GM12878 (cell line): ENCODE data around the gene ARHGAP26. TPM values are rescaled to one million over a fixed set of nuclear protein-coding genes. Genes with fewer than 3 reads are reported as not detected.

Experiments
- ATAC-seq: fragments of 200-7000 bp; cut with Tn5 transposase; 3 replicates; pipeline ENCODE4 v1.9.1; 2020; ENCODE audit warnings: mild to moderate bottlenecking, moderate library complexity
- BruUV-seq: library from RNA; stranded (reverse); fragments of 400-500 nt; replicated peaks from 2 replicates; lab custom pipeline; 2021; lab: Mats Ljungman, UMichigan
- CTCF ChIA-PET: fragments of 300-600 bp; sonication (Branson Sonifier 250); formaldehyde crosslinking; extraction: SDS; loops from one replicate; lab custom pipeline; 2021; ENCODE audit warnings: inconsistent platforms; lab: Yijun Ruan, JAX
- POLR2A ChIA-PET: fragments of 350-600 bp; formaldehyde crosslinking; extraction: SDS; loops from one replicate; lab custom pipeline; 2021; ENCODE audit warnings: inconsistent platforms; lab: Charles Lee
- RAD21 ChIA-PET: fragments of 300-600 bp; sonication (Branson Sonifier 250); formaldehyde crosslinking; loops from one replicate; lab custom pipeline; 2023; ENCODE audit warnings: antibody characterized with exemption; ENCODE audit not compliant: unreplicated experiment; lab: Charles Lee
- SMC1A ChIA-PET: fragments of 300-600 bp; sonication (Branson Sonifier 250); formaldehyde crosslinking; loops from one replicate; lab custom pipeline; 2023; ENCODE audit not compliant: unreplicated experiment, uncharacterized antibody; lab: Charles Lee
- DNase-seq: peaks from one replicate; pipeline ENCODE4 v3.0.0-alpha.2; 2011; ENCODE audit warnings: low read depth, low spot score
- FAIRE-seq: peaks from 3 replicates; lab custom pipeline; 2011; peaks lifted over from hg19 to GRCh38; lab: Jason Lieb, UNC
- H2AFZ ChIP-seq: 2 replicates; pipeline ENCODE4 v1.6.0; 2011; ENCODE audit warnings: low read depth, low read length, control low read depth; ENCODE audit not compliant: control insufficient read depth
- H3K27ac ChIP-seq: 2 replicates; pipeline ENCODE4 v1.5.1; 2011; ENCODE audit warnings: control low read depth; ENCODE audit not compliant: control insufficient read depth, insufficient read depth
- H3K27me3 ChIP-seq, 2 experiments: replicated peaks in 1 of 2; 2 replicates each; pipeline versions ENCODE4 v1.6.0 to v1.6.1; 2011; ENCODE audit warnings: low read length in 1 of 2; ENCODE audit not compliant: control insufficient read depth in 2 of 2, insufficient read depth in 2 of 2
- H3K36me3 ChIP-seq, 2 experiments: 2 replicates each; pipeline ENCODE4 v1.5.1; 2011; ENCODE audit warnings: low read length in 1 of 2; ENCODE audit not compliant: control insufficient read depth in 2 of 2, insufficient read depth in 2 of 2
- H3K4me1 ChIP-seq: 2 replicates; pipeline ENCODE4 v1.6.1; 2011; ENCODE audit warnings: mild to moderate bottlenecking, low read length, moderate library complexity, mixed read lengths; ENCODE audit not compliant: control insufficient read depth, insufficient read depth
- H3K4me2 ChIP-seq: 2 replicates; pipeline ENCODE4 v1.6.0; 2011; ENCODE audit warnings: control low read depth; ENCODE audit not compliant: control insufficient read depth, insufficient read depth
- H3K4me3 ChIP-seq: fragments of 200-600 bp; sonication (generic); 2 replicates; pipeline ENCODE4 v1.5.1; 2016
- H3K79me2 ChIP-seq: 2 replicates; pipeline ENCODE4 v1.6.0; 2011; ENCODE audit warnings: low read length; ENCODE audit not compliant: control insufficient read depth, insufficient read depth
- H3K9ac ChIP-seq: 2 replicates; pipeline ENCODE4 v1.8.0; 2011; ENCODE audit warnings: low read length, control low read depth, mixed read lengths; ENCODE audit not compliant: control insufficient read depth, insufficient read depth
- H3K9me3 ChIP-seq: replicated peaks from 3 replicates; pipeline ENCODE4 v1.5.1; 2011; ENCODE audit warnings: mild to moderate bottlenecking, low read length; ENCODE audit not compliant: control insufficient read depth, insufficient read depth
- H4K20me1 ChIP-seq: 2 replicates; pipeline ENCODE4 v1.6.0; 2011; ENCODE audit not compliant: control insufficient read depth, insufficient read depth
- BACH1 ChIP-seq: fragments of 450-650 bp; IDR thresholded peaks from 2 replicates; pipeline ENCODE4 v1.6.1; 2017; ENCODE audit warnings: mild to moderate bottlenecking, borderline replicate concordance
- CHD2 ChIP-seq: IDR thresholded peaks from 2 replicates; pipeline ENCODE4 v1.6.1; 2011; ENCODE audit warnings: low read depth, low read length, improper control_type of control experiment, borderline replicate concordance
- HDAC2 ChIP-seq: fragments of 200-600 bp; sonication (generic); IDR thresholded peaks from 2 replicates; pipeline ENCODE4 v1.6.1; 2017
- HDAC6 ChIP-seq: fragments of 200-600 bp; sonication (generic); IDR thresholded peaks from one replicate; pipeline ENCODE4 v1.8.0; 2017; ENCODE audit warnings: antibody characterized with exemption; ENCODE audit not compliant: unreplicated experiment
- HDGF ChIP-seq: fragments of 450-650 bp; IDR thresholded peaks from 2 replicates; pipeline ENCODE4 v1.6.1; 2016; ENCODE audit warnings: antibody characterized with exemption
- MEF2A ChIP-seq: IDR thresholded peaks from 2 replicates; pipeline ENCODE4 v1.6.1; 2011; ENCODE audit warnings: low read depth, mild to moderate bottlenecking, low read length, moderate library complexity; ENCODE audit not compliant: insufficient read depth
- MEF2B ChIP-seq: fragments of 450-650 bp; IDR thresholded peaks from 2 replicates; pipeline ENCODE4 v1.6.1; 2018; ENCODE audit warnings: mild to moderate bottlenecking, moderate library complexity; ENCODE audit not compliant: partially characterized antibody, poor library complexity, severe bottlenecking
- NBN ChIP-seq: fragments of 450-650 bp; IDR thresholded peaks from 2 replicates; pipeline ENCODE4 v1.6.1; 2016
- NFYA ChIP-seq: IDR thresholded peaks from 2 replicates; pipeline ENCODE4 v1.6.1; 2011; ENCODE audit warnings: low read depth, mild to moderate bottlenecking, low read length, improper control_type of control experiment, borderline replicate concordance
- PAX5 ChIP-seq: IDR thresholded peaks from 2 replicates; pipeline ENCODE4 v1.6.1; 2011; ENCODE audit warnings: low read depth, low read length, borderline replicate concordance
- PRDM15 ChIP-seq: fragments of 450-650 bp; formaldehyde crosslinking; IDR thresholded peaks from 2 replicates; pipeline ENCODE4 v1.4.0; 2020; ENCODE audit warnings: mild to moderate bottlenecking, moderate library complexity
- SMC3 ChIP-seq: IDR thresholded peaks from 2 replicates; pipeline ENCODE4 v1.6.1; 2011; ENCODE audit warnings: low read length, improper control_type of control experiment, borderline replicate concordance
- USF1 ChIP-seq: IDR thresholded peaks from 2 replicates; pipeline ENCODE4 v1.6.1; 2011; ENCODE audit warnings: borderline replicate concordance, low read depth, mild to moderate bottlenecking, moderate library complexity, mixed read lengths, low read length; ENCODE audit not compliant: insufficient read depth; ENCODE audit errors: extremely low read length
- WGBS: methylation state at CpG from one replicate; pipeline ENCODE4 v1.1.6; 2016; ENCODE audit warnings: low lambda C conversion rate; ENCODE audit not compliant: insufficient replicate concordance, insufficient coverage; ENCODE audit errors: missing lambda C conversion rate; 5-methylcytosine and 5-hydroxymethylcytosine counted together
- in situ Hi-C: fragments of 300-500 bp; cut with MboI; formaldehyde crosslinking; loops from 9 replicates; pipeline ENCODE4 v1.14.3; 2018; ENCODE audit warnings: mixed read lengths
- intact Hi-C: fragments of 100-400 bp; cut with micrococcal nuclease; formaldehyde crosslinking; loops from one replicate; pipeline ENCODE4 v1.14.2; 2022; ENCODE audit not compliant: unreplicated experiment
- polyA plus RNA-seq, 11 experiments: library from polyadenylated mRNA; depleted of rRNA in 4 of 11; unstranded in 6 of 11; stranded (reverse) in 5 of 11; fragments of >200 nt; fragmentation: Nextera tagmentation in 4 of 11; fragmentation: Illumina TruSeq in 1 of 11; extraction: Ambion mirVana in 4 of 11; extraction: Trizol in 1 of 11; gene quantifications; 1 replicate in 1 of 11; 2 replicates in 10 of 11; pipeline versions ENCODE4 v1.2.1 to v1.2.3, GENCODE V29; 2011 to 2016; ENCODE audit warnings: inconsistent platforms in 2 of 11, missing spikeins in 2 of 11, low read depth in 1 of 11
- total RNA-seq, 4 experiments: library from RNA; depleted of rRNA in 3 of 4; stranded (reverse); fragments of >200 nt in 3 of 4; fragmentation: Illumina TruSeq in 1 of 4; extraction: Trizol in 1 of 4; gene quantifications; 2 replicates each; pipeline versions ENCODE4 v1.2.1 to v1.2.3, GENCODE V29; 2013 to 2021
- TF ChIP-seq, protein P1 (sequence below): fragments of 450-650 bp; conservative IDR thresholded peaks from 2 replicates; pipeline ENCODE4 v1.6.1; 2017; ENCODE audit warnings: mild to moderate bottlenecking, moderate library complexity
- TF ChIP-seq, protein P2 (sequence below): fragments of 450-650 bp; IDR thresholded peaks from 2 replicates; pipeline ENCODE4 v1.6.1; 2014; ENCODE audit warnings: mild to moderate bottlenecking

The ARHGAP26 gene
- total and polyA plus RNA-seq, 10 of the 15 experiments (the other 5 are each of a cell fraction or from before 2014, with no cell fraction given): 9.4 to 41.5 (median 19.3) TPM

- Histone ChIP-seq H3K4me3 (peak overlapping the region; percentile 34; the same call in 1 of the 2 replicates), H3K4me2 (peak overlapping the region; percentile 60), H3K79me2 (peaks cover 1% of the 10 kb centered on the region; the same call in 1 of the 2 replicates), H2AFZ (peak overlapping the region; percentile 22), H3K4me1 (peaks cover 29% of the 10 kb centered on the region), H3K9me3 (no peaks in the 10 kb centered on the region; the same call in 2 of the 3 replicates), H3K27me3 (no peaks in the 10 kb centered on the region), H4K20me1 (no peaks in the 10 kb centered on the region), H3K36me3 (no peaks in the 10 kb centered on the region), H3K9ac (peak overlapping the region; percentile 60), H3K27ac (peak overlapping the region; percentile 90)
- ChIA-PET RAD21 (interaction anchor here (0.6 to 18.1 kb wide), 34 partner anchors 10 to 750 kb away, joined by 3 to 482 read pairs (median 5); partner anchors contain the start of gene NR3C1), SMC1A (interaction anchor here (0.8 to 19.2 kb wide), 34 partner anchors 10 to 738 kb away, joined by 3 to 423 read pairs (median 4); no protein-coding TSS in a partner anchor), POLR2A (interaction anchor here (0.6 to 9.0 kb wide), 17 partner anchors 10 to 227 kb away, joined by 3 to 114 read pairs (median 5); no protein-coding TSS in a partner anchor), CTCF (interaction anchor here (0.7 to 7.9 kb wide), 13 partner anchors 12 to 356 kb away, joined by 3 to 77 read pairs (median 6); no protein-coding TSS in a partner anchor)
- in situ Hi-C loops (no loop called here), intact Hi-C loops (no loop called here)
- 32% methylated on average over 8 of the region's 8 CpGs for WGBS
- ATAC-seq: peak; percentile 69
- no peak for DNase-seq
- BruUV-seq: no TSS peak
- no peak for FAIRE-seq
- 0 out of 2 replicates have a peak, but pooled peaks have one; percentile 46 for TF ChIP-seq HDGF
- TF ChIP-seq, protein P1, sequence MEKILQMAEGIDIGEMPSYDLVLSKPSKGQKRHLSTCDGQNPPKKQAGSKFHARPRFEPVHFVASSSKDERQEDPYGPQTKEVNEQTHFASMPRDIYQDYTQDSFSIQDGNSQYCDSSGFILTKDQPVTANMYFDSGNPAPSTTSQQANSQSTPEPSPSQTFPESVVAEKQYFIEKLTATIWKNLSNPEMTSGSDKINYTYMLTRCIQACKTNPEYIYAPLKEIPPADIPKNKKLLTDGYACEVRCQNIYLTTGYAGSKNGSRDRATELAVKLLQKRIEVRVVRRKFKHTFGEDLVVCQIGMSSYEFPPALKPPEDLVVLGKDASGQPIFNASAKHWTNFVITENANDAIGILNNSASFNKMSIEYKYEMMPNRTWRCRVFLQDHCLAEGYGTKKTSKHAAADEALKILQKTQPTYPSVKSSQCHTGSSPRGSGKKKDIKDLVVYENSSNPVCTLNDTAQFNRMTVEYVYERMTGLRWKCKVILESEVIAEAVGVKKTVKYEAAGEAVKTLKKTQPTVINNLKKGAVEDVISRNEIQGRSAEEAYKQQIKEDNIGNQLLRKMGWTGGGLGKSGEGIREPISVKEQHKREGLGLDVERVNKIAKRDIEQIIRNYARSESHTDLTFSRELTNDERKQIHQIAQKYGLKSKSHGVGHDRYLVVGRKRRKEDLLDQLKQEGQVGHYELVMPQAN: 0 out of 2 replicates have a peak, but pooled peaks have one; percentile 44
- no peak for TF ChIP-seq NFYA
- 0 out of 2 replicates have a peak, but pooled peaks have one; percentile 5 for TF ChIP-seq PRDM15 (CRISPR knock-in tag)
- TF ChIP-seq HDAC2: no peak
- TF ChIP-seq MEF2B: no peak
- no peak for TF ChIP-seq HDAC6
- TF ChIP-seq, protein P2, sequence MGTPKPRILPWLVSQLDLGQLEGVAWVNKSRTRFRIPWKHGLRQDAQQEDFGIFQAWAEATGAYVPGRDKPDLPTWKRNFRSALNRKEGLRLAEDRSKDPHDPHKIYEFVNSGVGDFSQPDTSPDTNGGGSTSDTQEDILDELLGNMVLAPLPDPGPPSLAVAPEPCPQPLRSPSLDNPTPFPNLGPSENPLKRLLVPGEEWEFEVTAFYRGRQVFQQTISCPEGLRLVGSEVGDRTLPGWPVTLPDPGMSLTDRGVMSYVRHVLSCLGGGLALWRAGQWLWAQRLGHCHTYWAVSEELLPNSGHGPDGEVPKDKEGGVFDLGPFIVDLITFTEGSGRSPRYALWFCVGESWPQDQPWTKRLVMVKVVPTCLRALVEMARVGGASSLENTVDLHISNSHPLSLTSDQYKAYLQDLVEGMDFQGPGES: no peak
- TF ChIP-seq SMC3: 0 out of 2 replicates have a peak, but pooled peaks have one; percentile 6
- TF ChIP-seq MEF2A: no peak
- TF ChIP-seq NBN: no peak
- TF ChIP-seq PAX5: no peak; the same call in 1 of the 2 replicates
- no peak for TF ChIP-seq CHD2
- peak; percentile 25 for TF ChIP-seq USF1
- TF ChIP-seq BACH1: 0 out of 2 replicates have a peak, but pooled peaks have one; percentile 11
These were observed 459.3 kb downstream of the ARHGAP26 start for GRCh38 chr5:143229426-143229895.
